ENCODE measurements around the gene PRR30.

The PRR30 gene

DNA sequence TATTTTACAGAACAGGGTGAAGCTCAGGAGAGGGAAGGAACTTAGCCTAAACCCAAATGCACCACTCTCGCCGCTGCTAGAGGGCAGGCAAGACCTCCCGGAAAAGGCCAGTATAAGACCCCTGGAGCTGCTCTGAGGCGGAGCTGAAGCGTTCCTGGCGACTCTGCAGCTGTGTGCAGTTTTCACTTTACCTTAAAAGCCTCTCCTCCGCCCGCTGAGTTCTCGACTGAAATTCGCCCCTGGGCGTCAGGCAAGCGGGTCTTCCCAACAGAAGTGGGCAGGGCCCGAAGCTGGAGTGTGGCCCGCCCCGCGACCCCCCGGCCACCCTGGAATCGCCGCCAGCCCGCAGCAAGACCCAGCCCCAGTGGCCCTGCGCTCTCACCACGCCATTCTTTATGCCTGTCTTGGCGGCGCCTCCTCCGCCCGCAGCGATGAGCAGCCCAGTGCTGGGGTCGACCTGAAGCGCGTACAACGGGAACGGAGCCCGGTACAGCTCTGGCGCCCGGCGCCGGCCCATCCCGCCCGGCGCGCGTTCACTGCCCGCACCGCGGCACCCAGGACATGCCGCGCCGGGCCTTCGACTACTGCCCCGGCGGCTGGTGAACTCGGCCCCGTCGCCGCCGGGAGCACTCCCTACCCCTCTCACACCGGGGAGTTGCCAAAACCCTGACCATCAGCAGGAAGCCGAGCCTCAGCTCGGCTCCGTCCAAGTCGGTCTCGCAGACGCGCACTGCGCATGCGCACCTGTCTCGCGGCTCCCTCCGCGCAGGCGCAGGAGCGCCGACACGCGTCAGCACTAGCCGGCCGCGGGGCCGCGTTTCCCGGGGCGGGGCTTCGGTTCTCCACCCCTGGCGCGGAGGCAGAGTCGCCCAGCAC is 5.1 kb downstream of the PRR30 start, which contains the start of gene PREB (continued):
- TF ChIP-seq, protein P1, sequence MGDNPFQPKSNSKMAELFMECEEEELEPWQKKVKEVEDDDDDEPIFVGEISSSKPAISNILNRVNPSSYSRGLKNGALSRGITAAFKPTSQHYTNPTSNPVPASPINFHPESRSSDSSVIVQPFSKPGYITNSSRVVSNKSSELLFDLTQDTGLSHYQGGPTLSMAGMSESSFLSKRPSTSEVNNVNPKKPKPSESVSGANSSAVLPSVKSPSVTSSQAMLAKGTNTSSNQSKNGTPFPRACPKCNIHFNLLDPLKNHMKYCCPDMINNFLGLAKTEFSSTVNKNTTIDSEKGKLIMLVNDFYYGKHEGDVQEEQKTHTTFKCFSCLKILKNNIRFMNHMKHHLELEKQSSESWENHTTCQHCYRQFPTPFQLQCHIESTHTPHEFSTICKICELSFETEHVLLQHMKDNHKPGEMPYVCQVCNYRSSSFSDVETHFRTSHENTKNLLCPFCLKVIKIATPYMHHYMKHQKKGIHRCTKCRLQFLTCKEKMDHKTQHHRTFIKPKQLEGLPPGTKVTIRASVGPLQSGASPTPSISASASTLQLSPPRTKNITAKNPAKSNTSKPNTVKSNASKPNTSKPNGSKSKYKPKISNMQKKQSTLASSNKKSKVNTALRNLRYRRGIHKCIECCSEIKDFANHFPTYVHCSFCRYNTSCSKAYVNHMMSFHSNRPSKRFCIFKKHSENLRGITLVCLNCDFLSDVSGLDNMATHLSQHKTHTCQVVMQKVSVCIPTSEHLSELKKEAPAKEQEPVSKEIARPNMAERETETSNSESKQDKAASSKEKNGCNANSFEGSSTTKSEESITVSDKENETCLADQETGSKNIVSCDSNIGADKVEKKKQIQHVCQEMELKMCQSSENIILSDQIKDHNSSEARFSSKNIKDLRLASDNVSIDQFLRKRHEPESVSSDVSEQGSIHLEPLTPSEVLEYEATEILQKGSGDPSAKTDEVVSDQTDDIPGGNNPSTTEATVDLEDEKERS (tag by site-specific recombination; IDR thresholded peaks at IDR 0.05), result no peak
- TF ChIP-seq, protein P2, sequence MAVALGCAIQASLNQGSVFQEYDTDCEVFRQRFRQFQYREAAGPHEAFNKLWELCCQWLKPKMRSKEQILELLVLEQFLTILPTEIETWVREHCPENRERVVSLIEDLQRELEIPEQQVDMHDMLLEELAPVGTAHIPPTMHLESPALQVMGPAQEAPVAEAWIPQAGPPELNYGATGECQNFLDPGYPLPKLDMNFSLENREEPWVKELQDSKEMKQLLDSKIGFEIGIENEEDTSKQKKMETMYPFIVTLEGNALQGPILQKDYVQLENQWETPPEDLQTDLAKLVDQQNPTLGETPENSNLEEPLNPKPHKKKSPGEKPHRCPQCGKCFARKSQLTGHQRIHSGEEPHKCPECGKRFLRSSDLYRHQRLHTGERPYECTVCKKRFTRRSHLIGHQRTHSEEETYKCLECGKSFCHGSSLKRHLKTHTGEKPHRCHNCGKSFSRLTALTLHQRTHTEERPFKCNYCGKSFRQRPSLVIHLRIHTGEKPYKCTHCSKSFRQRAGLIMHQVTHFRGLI (tag by site-specific recombination; IDR thresholded peaks at IDR 0.05), result no peak
- TF ChIP-seq ZNF112 (tag by site-specific recombination; IDR thresholded peaks at IDR 0.05) (no peak), ZNF394 (tag by site-specific recombination; IDR thresholded peaks at IDR 0.05; ENCODE audit: borderline replicate concordance) (no peak), ZNF549 (tag by site-specific recombination; IDR thresholded peaks at IDR 0.05) (no peak), ZNF530 (tag by site-specific recombination; IDR thresholded peaks at IDR 0.05; ENCODE audit: low read depth) (no peak), ZBTB1 (tag by site-specific recombination; IDR thresholded peaks at IDR 0.05) (no peak), SCRT2 (tag by site-specific recombination; IDR thresholded peaks at IDR 0.05) (no peak), ZNF837 (tag by site-specific recombination; IDR thresholded peaks at IDR 0.05) (no peak), SP2 (tag by site-specific recombination; IDR thresholded peaks at IDR 0.05) (peak; percentile 65), BCL11A (tag by site-specific recombination; IDR thresholded peaks at IDR 0.05; ENCODE audit: low read depth) (no peak), ZSCAN23 (tag by site-specific recombination; IDR thresholded peaks at IDR 0.05) (no peak), ZNF10 (tag by site-specific recombination; IDR thresholded peaks at IDR 0.05) (no peak), GLIS2 (tag by site-specific recombination; IDR thresholded peaks at IDR 0.05) (peak; percentile 75), ZNF354C (tag by site-specific recombination; IDR thresholded peaks at IDR 0.05; ENCODE audit: borderline replicate concordance, low read depth) (no peak)
- TF ChIP-seq, protein P3, sequence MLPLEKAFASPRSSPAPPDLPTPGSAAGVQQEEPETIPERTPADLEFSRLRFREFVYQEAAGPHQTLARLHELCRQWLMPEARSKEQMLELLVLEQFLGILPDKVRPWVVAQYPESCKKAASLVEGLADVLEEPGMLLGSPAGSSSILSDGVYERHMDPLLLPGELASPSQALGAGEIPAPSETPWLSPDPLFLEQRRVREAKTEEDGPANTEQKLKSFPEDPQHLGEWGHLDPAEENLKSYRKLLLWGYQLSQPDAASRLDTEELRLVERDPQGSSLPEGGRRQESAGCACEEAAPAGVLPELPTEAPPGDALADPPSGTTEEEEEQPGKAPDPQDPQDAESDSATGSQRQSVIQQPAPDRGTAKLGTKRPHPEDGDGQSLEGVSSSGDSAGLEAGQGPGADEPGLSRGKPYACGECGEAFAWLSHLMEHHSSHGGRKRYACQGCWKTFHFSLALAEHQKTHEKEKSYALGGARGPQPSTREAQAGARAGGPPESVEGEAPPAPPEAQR (tag by site-specific recombination; IDR thresholded peaks at IDR 0.05), result no peak
- TF ChIP-seq, protein P4, sequence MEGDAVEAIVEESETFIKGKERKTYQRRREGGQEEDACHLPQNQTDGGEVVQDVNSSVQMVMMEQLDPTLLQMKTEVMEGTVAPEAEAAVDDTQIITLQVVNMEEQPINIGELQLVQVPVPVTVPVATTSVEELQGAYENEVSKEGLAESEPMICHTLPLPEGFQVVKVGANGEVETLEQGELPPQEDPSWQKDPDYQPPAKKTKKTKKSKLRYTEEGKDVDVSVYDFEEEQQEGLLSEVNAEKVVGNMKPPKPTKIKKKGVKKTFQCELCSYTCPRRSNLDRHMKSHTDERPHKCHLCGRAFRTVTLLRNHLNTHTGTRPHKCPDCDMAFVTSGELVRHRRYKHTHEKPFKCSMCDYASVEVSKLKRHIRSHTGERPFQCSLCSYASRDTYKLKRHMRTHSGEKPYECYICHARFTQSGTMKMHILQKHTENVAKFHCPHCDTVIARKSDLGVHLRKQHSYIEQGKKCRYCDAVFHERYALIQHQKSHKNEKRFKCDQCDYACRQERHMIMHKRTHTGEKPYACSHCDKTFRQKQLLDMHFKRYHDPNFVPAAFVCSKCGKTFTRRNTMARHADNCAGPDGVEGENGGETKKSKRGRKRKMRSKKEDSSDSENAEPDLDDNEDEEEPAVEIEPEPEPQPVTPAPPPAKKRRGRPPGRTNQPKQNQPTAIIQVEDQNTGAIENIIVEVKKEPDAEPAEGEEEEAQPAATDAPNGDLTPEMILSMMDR (tag by site-specific recombination; IDR thresholded peaks at IDR 0.05), result 0 out of 2 replicates have a peak, but pooled peaks have one; percentile 29
